Thyroid gland (tissue), 4 donors: ENCODE data around the gene NISCH. TPM values are rescaled to one million over a fixed set of nuclear protein-coding genes. Genes with fewer than 3 reads are reported as not detected.

ENCODE experiments used
- DNase-seq, 2 donors: peaks; one replicate each; pipeline ENCODE4 v3.0.0-alpha.2; 2019
- H3K27ac ChIP-seq, 3 donors: fragments of 200-600 bp; sonication (generic); 1 replicate in 2 of 3; 2 replicates in 1 of 3; pipeline ENCODE4 v1.5.1; 2016 to 2019; ENCODE audit warnings: mild to moderate bottlenecking in 1 of 3, moderate library complexity in 1 of 3
- H3K27me3 ChIP-seq: fragments of 200-600 bp; sonication (generic); one replicate; pipeline ENCODE4 v1.5.1; 2019
- H3K36me3 ChIP-seq, 2 donors: fragments of 200-600 bp; sonication (generic); one replicate each; pipeline ENCODE4 v1.5.1; 2016 to 2019
- H3K4me1 ChIP-seq, 2 donors: fragments of 200-600 bp; sonication (generic); one replicate each; pipeline ENCODE4 v1.5.1; 2017 to 2019
- H3K4me3 ChIP-seq, 3 donors: fragments of 200-600 bp; sonication (generic); replicated peaks in 1 of 3; 1 replicate in 2 of 3; 2 replicates in 1 of 3; pipeline ENCODE4 v1.5.1; 2016; ENCODE audit warnings: mild to moderate bottlenecking in 1 of 3
- H3K9me3 ChIP-seq: fragments of 200-600 bp; sonication (generic); one replicate; pipeline ENCODE4 v1.5.1; 2017
- CTCF ChIP-seq, 6 experiments: fragments of 200-600 bp in 3 of 6; fragments of 450-650 bp in 3 of 6; sonication (generic) in 3 of 6; IDR thresholded peaks; one replicate each; pipeline ENCODE4 v1.5.1; 2016 to 2019; ENCODE audit warnings: antibody characterized with exemption in 6 of 6, mild to moderate bottlenecking in 2 of 6, inconsistent platforms in 1 of 6, moderate library complexity in 1 of 6
- POLR2A ChIP-seq, 2 donors: fragments of 450-650 bp; IDR thresholded peaks; one replicate each; pipeline ENCODE4 v1.6.1; 2017; ENCODE audit warnings: antibody characterized with exemption in 2 of 2, mild to moderate bottlenecking in 2 of 2, moderate library complexity in 1 of 2
- WGBS, 2 donors: methylation state at CpG; one replicate each; pipeline ENCODE4 v1.1.5; 2017; 5-methylcytosine and 5-hydroxymethylcytosine counted together
- intact Hi-C: fragments of 100-400 bp; cut with DNase I; formaldehyde crosslinking; loops from one replicate; pipeline ENCODE4 v1.15.1; 2023
- total RNA-seq, 4 donors: library from RNA; depleted of rRNA; stranded (reverse); fragments of >200 nt; gene quantifications; one replicate each; pipeline ENCODE4 v1.2.3, GENCODE V29; 2016

Gene NISCH
- total RNA-seq, 4 donors from 2014 or later = 71.8 to 88.2 (median 86.2) TPM

DNA sequence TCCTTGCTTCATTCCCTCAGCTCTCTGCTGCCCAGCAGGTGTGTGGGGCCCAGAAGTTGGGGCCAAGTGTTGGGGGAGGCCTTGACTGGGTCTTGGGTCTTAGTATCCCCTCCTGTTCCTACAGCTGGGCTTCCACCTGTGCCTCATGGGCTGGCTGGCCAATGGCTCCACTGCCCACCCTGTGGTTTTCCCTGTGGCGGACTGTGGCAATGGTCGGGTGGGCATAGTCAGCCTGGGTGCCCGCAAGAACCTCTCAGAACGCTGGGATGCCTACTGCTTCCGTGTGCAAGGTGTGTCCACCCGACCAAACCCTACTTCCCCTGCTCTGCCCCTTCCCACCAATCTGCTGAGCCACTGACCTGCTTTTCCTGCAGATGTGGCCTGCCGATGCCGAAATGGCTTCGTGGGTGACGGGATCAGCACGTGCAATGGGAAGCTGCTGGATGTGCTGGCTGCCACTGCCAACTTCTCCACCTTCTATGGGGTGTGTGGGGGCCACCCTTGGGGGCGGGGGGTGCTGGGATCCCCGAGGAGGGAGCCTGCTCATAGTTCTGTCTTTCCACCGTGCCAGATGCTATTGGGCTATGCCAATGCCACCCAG, 67.3 kb downstream of the NISCH start:
- H3K27me3 ChIP-seq = no peaks in the 10 kb centered on the region
- no peak for DNase-seq
- peaks cover 4 to 7% of the 10 kb centered on the region in 2 donors for H3K36me3 ChIP-seq
- no peak overlapping the region for H3K27ac ChIP-seq
- peaks cover 21 to 38% of the 10 kb centered on the region in 2 donors for H3K4me1 ChIP-seq
- no peak overlapping the region for H3K4me3 ChIP-seq
- TF ChIP-seq POLR2A (IDR thresholded peaks at IDR 0.05) (no peak), CTCF (IDR thresholded peaks at IDR 0.05) (no peak)
- intact Hi-C loops = no loop called here
- H3K9me3 ChIP-seq = no peaks in the 10 kb centered on the region
- WGBS, 2 donors = 89% methylated on average over 12 to 13 of the region's 14 CpGs

DNA sequence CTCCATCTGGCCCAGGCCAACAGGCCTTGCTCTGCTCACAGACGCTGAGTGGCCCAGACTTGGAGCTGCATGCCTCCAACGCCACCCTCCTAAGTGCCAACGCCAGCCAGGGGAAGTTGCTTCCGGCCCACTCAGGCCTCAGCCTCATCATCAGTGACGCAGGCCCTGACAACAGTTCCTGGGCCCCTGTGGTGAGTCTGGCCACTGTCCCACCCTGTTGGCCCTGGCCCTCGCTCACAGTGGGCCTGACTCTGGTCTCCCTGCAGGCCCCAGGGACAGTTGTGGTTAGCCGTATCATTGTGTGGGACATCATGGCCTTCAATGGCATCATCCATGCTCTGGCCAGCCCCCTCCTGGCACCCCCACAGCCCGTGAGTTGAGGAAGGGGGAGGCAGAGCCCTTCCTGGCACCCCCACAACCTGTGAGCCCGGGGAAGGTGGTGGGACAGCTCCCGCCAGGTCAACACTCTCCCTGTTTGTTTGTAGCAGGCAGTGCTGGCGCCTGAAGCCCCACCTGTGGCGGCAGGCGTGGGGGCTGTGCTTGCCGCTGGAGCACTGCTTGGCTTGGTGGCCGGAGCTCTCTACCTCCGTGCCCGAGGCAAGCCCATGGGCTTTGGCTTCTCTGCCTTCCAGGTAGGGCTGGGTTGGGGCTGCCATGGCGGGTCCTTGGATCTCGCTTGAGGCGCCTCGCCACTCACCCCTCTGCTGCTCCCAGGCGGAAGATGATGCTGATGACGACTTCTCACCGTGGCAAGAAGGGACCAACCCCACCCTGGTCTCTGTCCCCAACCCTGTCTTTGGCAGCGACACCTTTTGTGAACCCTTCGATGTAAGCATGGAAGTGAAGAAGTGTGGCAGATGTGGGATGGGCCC, 68.2 kb downstream of the NISCH start:
- intact Hi-C loops = no loop called here
- peak overlapping the region in 1 of 3 donors; percentile 89 for H3K27ac ChIP-seq
- no peak for TF ChIP-seq CTCF (IDR thresholded peaks at IDR 0.05)
- TF ChIP-seq POLR2A (IDR thresholded peaks at IDR 0.05) = no peak
- H3K4me3 ChIP-seq = no peak overlapping the region
- peaks cover 4 to 8% of the 10 kb centered on the region in 2 donors for H3K36me3 ChIP-seq
- H3K9me3 ChIP-seq = no peaks in the 10 kb centered on the region
- 97 to 98% methylated on average over 7 to 15 of the region's 26 CpGs for WGBS, 2 donors
- H3K4me1 ChIP-seq = peaks cover 21 to 35% of the 10 kb centered on the region in 2 donors
- DNase-seq = no peak
- H3K27me3 ChIP-seq = no peaks in the 10 kb centered on the region

DNA sequence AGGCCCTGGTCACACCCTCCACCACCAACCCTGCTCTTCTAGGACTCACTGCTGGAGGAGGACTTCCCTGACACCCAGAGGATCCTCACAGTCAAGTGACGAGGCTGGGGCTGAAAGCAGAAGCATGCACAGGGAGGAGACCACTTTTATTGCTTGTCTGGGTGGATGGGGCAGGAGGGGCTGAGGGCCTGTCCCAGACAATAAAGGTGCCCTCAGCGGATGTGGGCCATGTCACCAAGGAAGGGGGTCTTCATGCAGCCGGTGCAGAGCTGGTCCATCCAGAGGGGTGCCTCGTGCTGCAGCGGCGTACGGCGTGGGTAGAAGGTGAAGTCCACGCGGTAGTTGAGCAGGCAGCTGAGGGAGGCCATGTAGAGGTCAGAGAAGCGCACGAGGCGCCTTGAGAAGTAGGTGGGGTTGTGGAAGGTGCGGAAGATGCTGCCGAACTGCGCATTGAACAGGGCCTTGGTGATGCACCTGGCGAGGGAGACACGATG, 68.9 kb downstream of the NISCH start:
- Histone ChIP-seq H3K9me3 (no peaks in the 10 kb centered on the region), H3K27ac (peak overlapping the region; percentile 89 to 92 (median 90)), H3K36me3 (peaks cover 4 to 14% of the 10 kb centered on the region in 2 donors), H3K4me1 (peaks cover 21 to 32% of the 10 kb centered on the region in 2 donors), H3K4me3 (no peak overlapping the region), H3K27me3 (no peaks in the 10 kb centered on the region)
- no peak for TF ChIP-seq CTCF (IDR thresholded peaks at IDR 0.05)
- TF ChIP-seq POLR2A (IDR thresholded peaks at IDR 0.05) = no peak
- WGBS, 2 donors = 95 to 97% methylated on average over 18 of the region's 18 CpGs
- no peak for DNase-seq
- intact Hi-C loops = no loop called here

DNA sequence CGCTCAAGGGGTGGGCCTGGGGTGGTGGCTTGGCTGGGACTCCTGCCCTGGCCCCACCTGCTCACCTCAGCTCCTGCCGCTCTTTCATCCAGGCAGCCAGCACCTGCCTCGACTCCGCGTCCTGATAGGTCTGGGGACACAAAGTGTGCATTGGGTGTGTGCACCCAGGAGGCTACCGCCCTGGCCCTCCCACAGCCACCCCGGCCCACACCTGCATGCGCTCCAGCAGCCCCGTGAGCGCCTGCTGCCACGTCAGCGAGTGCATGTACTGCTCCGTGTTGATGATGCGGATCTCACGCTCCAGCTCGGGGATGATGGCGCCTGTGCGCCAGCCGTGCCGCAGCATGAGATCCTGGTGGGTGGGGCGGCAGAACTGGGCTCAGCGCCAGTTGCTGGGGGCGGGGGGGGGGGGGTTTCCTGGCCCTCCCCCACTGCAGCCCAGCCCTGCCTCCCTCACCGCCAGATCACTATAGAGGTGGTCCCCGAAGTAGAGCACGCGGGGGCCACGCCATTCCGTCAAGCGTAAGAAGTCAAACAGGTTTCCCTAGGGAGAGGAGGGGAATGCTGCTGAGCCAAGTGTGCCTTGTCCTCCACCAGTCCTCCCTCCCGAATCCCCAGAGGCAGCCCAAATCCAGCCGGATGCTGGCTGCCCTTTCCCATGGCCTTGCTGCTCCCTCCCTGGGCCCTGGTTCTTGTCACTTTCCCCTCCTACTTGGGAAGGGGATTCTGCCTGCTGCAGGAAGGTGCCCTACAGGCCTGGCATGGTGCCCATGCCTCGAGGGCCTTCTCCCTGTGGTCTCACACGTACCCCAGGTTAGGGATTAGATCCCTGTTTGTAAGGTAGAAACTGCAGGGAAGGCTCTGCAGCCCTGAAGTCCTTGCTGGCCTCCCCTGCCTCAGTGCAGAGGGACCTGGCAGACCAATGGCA, 69.6 kb downstream of the NISCH start:
- H3K27me3 ChIP-seq = no peaks in the 10 kb centered on the region
- no peak overlapping the region for H3K4me3 ChIP-seq
- peaks cover 4 to 14% of the 10 kb centered on the region in 2 donors for H3K36me3 ChIP-seq
- H3K27ac ChIP-seq = peak overlapping the region; percentile 89 to 92 (median 90)
- DNase-seq = peak; percentile 73 to 75
- WGBS, 2 donors = 20 to 36% methylated on average over 7 to 14 of the region's 34 CpGs
- TF ChIP-seq CTCF (IDR thresholded peaks at IDR 0.05) = no peak
- TF ChIP-seq POLR2A (IDR thresholded peaks at IDR 0.05) = no peak
- H3K4me1 ChIP-seq = peaks cover 21 to 37% of the 10 kb centered on the region in 2 donors
- intact Hi-C loops = no loop called here
- no peaks in the 10 kb centered on the region for H3K9me3 ChIP-seq
